Amniotic stem cell (primary cell): Measurements from ENCODE around the gene SLC15A1.
"Not testable (repeated sequence)": the region's sequence is repeated elsewhere in the genome, so short reads cannot be mapped to it uniquely, and the experiment has no call there.

ENCODE experiments used
- DNase-seq: peaks from one replicate; lab custom pipeline; 2025; lab: John Stamatoyannopoulos, UW

The SLC15A1 gene

GRCh38 chr13:98781045-98781444 is 28.6 kb upstream of the SLC15A1 start:
- no peak for DNase-seq

- DNase-seq: no peak
Observed at GRCh38 chr13:98780451-98780850, 28.0 kb upstream of the SLC15A1 start.

DNA sequence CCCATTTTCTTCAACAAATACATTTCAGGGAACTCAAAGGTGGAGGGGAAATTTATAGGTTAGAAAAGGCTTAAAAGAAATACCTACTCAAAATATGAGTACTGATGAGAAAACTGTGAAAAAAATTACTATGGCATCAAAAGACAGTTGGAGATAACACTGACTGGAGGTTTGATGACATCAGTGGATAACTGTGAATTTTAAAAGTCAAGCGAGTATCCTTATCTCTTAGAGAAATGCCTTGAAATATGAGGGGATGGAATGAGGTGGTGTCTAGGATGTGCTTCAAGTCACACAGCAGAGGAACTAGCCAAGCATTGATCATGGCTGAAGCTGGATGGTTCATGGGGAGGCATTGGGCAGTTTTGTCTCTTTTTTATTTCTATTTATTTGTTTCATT is 27.2 kb upstream of the SLC15A1 start:
- DNase-seq: no peak

DNA sequence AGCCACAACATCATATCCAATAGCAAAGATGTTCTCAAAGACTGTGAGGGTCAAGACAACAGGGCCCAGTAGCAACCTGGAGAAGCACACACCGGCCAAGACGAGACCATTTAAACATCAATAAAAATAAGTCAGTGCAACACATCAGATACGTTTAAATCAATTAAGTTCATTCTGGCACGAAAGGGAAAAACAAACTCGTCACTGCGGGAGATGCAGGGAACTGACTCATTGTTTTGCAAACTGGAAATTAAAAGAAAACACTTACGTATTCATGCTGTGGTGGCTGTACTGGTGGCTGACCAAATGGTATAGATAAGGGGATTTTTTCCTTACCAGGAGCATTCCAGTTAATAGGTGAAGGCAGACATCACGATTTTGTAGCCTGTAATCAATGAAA is 26.3 kb upstream of the SLC15A1 start:
- DNase-seq: no peak

DNA sequence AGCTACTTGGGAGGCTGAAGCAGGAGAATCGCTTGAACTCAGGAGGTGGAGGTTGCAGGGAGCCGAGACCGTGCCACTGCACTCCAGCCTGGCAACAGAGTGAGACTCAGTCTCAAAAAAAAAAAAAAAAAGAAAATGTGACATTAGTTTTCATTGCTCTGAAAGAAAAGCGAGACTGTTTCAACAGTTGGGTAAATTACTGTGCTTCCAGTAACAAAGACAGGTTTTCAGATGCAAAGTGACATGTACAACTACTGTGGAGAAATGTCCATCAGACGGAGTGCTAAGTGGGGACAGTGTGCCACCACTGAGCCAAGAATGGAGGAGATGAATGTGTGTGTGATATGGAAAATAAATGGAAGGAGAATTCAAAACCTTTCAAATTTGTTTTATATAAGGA is 24.2 kb upstream of the SLC15A1 start:
- no peak for DNase-seq

- peak; percentile 38 for DNase-seq
Observed at GRCh38 chr13:98775844-98776598, 23.5 kb upstream of the SLC15A1 start.

- DNase-seq: no peak
Observed at GRCh38 chr13:98775386-98775785, 22.9 kb upstream of the SLC15A1 start.

DNA sequence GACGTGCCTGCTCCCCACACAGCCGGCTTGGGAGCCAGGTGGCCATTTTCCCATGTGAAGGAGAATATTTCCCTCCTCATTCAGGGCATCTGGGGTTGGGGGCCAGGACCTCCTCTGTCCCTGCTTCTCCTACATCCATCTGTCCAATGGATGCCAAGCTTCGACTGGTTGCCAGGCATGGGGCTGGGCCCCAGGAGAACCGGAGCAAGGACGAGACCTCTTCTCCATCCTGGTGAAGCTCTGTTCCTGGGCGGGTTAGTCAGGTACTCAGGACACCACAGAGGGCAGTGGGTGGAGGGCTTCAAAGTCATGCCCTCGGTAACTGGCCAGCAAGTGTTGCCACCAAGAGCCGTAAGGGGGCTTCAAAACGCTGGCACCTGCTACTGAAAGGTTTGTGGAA is 22.3 kb upstream of the SLC15A1 start:
- no peak for DNase-seq

GRCh38 chr13:98773921-98774320 is 21.4 kb upstream of the SLC15A1 start:
- no peak for DNase-seq

DNA sequence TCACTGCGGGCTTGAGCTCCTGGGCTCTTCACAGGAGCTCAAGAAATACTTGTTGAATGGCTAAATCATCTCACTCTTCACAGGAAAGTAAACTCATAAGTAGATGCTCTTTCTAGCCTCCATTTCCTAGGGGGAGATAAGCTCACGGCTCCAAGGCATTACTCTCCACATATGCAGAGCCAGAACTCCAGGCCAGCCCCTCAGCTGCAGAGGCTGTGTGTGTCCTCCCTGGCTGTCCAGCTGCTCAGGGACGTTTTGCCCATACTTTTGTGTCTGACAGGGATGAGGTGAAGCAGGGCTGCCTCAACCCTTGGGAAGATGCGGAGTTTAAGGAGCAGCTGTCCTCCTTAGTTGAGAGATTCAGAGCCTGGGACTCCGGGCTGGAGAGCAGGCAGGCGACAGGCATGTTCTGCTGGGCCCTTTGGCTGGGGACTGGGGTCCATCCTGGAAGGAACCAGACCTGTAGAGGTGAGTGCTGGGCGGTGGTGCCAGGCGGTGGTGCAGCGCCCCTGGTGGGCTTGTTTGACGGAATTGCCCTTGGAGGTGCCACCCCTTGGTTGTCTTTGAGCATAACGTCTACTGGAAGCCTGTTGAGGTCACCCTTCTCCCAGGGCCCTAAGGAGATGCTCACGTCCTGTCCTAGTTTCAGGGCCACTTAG is 20.5 kb upstream of the SLC15A1 start:
- no peak for DNase-seq

- DNase-seq: no peak
Observed at GRCh38 chr13:98771838-98772611, 19.6 kb upstream of the SLC15A1 start.

DNA sequence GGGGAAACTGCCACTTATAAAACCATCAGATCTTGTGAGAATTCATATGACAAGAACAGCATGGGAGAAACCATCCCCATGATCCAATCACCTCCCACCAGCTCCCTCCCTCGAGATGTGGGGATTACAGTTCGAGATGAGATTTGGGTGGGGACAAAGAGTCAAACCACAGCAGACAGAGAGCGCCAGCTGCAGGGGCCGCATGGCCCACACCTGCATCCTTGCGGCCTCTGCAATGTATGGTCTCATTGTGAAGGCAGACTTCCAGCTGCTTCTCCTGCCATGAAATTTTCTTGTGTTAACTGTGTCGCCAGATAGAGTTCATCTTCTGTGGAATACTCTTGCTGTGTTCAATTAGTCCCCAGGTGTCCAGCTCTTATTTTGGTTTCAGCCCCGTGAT is 17.3 kb upstream of the SLC15A1 start:
- no peak for DNase-seq

GRCh38 chr13:98768522-98768921 is 16.1 kb upstream of the SLC15A1 start:
- no peak for DNase-seq

DNA sequence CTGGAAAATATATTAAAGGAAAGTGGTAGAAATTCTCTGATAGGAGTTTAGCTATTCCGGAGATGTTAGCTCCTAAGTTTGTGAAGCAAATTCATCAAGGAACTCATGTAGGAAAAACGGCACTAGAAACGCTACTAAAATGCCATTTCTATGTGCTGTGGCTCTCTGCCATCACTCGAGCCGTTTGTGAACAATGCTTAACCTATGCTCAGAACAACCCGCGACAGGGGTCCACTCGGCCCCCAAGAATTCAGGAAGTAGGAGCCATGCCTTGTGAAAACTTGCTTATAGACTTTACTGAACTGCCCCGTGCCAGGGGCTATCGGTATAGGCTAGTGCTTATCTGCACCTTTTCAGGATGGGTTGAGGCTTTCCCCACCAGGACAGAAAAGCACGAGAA is 14.2 kb upstream of the SLC15A1 start:
- DNase-seq: no peak

GRCh38 chr13:98765996-98766519 is 13.6 kb upstream of the SLC15A1 start:
- no peak for DNase-seq

DNA sequence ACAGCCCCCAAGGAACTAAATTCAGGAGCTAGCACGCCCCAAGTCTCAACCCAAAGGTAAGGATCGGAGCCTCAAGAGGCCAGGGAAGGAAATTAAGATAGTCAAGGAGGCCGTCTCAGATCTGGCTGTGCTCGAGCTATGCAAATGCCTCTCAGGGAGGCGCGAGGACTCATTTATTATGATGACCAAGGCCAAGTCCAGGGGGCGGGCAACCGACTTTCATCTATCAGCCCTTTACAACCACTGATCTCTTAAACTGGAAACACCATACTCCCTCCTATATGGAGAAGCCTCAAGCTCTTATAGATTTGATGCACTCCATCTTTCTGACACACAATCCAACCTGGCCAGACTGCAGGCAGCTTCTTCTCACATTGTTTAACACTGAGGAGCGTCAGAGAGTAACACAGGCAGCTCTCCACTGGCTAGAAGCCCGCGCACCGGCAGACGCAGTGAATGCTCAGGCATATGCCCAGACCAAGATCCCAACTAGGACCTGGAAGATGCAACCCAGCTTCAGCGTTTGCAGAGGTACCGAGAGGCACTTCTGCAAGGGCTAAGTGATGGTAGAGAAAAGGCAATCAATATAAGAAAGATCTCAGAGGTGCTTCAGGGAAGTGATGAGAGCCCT is 9.6 kb upstream of the SLC15A1 start:
- no peak for DNase-seq

DNA sequence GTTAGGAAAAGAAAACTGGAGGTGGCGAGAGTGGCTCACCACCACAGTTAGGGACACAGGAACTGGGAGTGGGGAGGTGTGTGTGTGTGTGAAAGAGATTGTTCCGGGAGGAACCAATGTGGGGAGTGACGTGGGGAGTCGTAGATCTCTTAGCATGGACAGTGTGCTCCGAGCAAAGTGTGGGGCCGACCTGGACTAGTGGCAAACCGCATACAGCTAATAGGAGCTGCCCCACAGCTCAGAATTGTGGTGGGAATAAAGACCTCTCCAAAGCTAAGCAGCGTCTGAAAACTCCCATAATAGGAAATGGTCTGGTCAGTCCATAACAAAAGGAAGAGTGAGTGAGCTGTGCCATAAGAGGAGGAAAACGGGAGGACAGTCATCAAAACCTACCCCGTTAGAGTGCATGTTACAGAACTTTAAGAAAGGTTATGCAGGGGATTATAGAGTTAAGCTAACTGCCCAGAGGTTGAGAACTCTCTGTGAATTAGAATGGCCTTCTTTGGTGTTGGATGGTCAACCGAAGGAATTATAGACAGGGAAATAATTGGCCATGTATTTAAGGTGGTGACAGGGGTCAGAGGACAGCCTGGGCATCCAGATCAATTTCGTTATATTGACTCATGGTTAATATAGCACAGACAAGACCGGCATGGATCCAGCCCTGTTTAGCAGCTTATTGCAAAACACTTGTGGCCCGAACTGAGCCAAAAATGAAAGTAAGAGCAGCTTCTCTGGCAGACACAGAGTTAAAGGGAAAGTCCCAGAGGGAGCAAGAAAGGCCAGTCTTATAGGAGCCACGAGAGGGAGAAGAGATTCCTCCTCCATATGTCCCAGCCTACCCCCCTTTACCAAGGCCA is 8.9 kb upstream of the SLC15A1 start:
- DNase-seq: no peak

DNA sequence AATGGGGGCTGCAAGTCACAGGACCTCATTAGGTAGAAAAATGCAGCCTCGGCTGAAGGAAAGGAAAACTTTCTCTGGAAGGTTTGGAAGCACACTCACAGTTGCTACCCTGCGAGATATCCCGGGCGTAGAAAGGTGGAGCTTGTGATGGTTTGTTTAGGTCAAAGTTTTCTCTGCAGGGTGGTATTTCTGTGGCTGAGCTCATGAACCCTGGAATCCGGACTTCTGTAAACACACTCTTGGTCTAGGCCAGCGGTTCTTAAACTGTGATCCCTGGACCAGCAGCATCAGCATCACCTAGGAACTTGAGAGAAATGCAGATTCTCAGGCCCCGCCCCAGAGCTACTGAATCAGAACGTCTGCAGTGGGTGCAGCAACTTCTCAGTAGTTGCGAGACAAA is 3.3 kb upstream of the SLC15A1 start:
- no peak for DNase-seq

DNA sequence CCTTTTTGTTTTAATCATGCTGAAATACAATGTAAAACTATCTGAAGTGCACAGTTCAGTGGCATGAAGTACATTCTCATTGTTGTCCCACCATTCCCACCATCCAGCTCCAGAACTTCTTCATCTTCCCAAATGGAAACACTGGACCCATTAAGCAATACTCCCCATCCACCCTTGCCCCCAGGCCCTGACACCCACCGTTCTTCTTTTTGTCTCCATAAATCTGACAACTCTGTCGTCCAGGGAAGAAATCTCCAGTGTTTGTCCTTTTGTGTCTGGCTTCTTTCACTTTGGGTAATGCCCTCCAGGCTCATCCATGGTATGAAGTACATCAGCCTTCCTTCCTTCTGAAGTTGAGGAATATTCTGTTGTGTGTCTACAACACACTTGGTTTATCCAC is 2.6 kb upstream of the SLC15A1 start:
- no peak for DNase-seq

- DNase-seq: not testable (repeated sequence)
Observed at GRCh38 chr13:98754468-98754867, 2.0 kb upstream of the SLC15A1 start.

DNA sequence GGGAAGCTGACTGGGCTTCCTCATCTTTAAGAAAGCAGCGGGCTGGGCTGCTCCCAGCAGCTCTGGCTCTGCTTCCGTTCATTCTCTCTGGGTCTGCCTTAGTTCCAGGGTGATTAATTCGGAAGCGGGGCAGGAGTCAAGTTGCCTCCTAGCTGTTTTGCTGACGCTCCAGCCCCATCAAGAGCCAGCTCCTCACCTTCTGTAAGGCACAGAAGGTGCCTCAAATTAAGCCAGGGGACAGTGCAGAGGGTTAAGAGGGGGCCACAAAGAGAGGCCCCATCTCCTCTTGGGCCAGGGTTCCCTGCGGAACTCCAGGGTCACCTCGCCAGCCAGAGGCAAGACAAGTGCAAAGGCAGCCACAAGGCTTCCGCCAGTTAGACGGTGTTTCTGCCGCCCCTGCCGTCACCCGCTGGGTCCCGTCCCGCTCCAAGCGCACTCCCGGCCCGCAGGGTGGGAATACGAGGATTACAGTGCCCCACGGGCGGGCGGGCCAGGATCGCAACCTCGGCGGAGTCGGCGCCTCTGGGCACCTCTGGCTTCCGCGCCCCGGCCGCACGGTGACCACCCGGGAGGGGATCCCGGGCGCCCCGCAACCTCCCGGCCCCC is 508 bp downstream of the SLC15A1 start:
- DNase-seq: no peak
